A673 (cell line): ENCODE results near the gene DKK3.

Experiments
- EZH2 ChIP-seq: fragments of 200-600 bp; sonication (generic); IDR thresholded peaks from 2 replicates; pipeline ENCODE4 v1.6.1; 2017; ENCODE audit warnings: borderline replicate concordance, low read depth, mild to moderate bottlenecking, mixed read lengths, antibody characterized with exemption, low read length; ENCODE audit not compliant: poor library complexity, severe bottlenecking
- TF ChIP-seq, protein P1 (sequence below): fragments of 300-800, 200-600 bp; sonication (generic); conservative IDR thresholded peaks from 2 replicates; pipeline ENCODE4 v1.5.1; 2017; ENCODE audit warnings: low read depth, mild to moderate bottlenecking, antibody characterized with exemption, low read length, moderate library complexity, mixed read lengths

DNA sequence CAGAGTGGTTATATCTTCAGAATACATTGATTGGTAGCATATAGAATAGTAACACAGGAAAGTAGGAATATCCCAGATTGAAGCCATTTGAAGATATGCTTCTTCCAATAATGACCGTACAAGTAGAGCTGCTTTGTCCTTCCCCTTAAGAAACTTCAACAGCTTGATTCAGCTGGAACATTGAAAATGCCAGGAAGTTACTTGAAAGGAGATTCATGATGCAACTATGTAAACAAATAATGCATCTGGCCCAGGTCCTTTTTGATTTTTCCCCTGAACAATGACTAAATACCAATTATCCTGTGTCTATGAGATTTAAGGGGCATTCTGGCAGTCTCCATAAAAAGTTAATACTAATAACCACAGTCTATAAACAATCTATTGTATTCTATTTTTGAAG is 3.0 kb downstream of the DKK3 start:
- TF ChIP-seq, protein P1, sequence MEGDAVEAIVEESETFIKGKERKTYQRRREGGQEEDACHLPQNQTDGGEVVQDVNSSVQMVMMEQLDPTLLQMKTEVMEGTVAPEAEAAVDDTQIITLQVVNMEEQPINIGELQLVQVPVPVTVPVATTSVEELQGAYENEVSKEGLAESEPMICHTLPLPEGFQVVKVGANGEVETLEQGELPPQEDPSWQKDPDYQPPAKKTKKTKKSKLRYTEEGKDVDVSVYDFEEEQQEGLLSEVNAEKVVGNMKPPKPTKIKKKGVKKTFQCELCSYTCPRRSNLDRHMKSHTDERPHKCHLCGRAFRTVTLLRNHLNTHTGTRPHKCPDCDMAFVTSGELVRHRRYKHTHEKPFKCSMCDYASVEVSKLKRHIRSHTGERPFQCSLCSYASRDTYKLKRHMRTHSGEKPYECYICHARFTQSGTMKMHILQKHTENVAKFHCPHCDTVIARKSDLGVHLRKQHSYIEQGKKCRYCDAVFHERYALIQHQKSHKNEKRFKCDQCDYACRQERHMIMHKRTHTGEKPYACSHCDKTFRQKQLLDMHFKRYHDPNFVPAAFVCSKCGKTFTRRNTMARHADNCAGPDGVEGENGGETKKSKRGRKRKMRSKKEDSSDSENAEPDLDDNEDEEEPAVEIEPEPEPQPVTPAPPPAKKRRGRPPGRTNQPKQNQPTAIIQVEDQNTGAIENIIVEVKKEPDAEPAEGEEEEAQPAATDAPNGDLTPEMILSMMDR, result no peak
- TF ChIP-seq EZH2, result no peak
